Measurements from ENCODE around the gene NOC2L. TPM values are rescaled to one million over a fixed set of nuclear protein-coding genes. Genes with fewer than 3 reads are reported as not detected.
"Not testable (repeated sequence)": the region's sequence is repeated elsewhere in the genome, so short reads cannot be mapped to it uniquely, and the experiment has no call there.

Gene NOC2L
- total RNA-seq, 2 experiments from 2014 or later: 50.2 to 52.0 TPM

- Histone ChIP-seq H3K27me3 (ENCODE audit: control insufficient read depth in 1 of 2, insufficient read depth in 2 of 2, low read length in 2 of 2) (peaks cover 23 to 30% of the 10 kb centered on the region in 2 experiments), H3K9me3 (ENCODE audit: control insufficient read depth in 1 of 2, insufficient read depth in 1 of 2, low read length in 2 of 2) (peaks cover 10 to 33% of the 10 kb centered on the region in 2 experiments), H3K4me1 (ENCODE audit: insufficient read depth, low read length) (peaks cover 35% of the 10 kb centered on the region), H3K4me3 (ENCODE audit: low read length) (no peak overlapping the region), H3K27ac (ENCODE audit: low read depth in 1 of 2, low read length in 2 of 2) (no peak overlapping the region), H3K36me3 (ENCODE audit: insufficient read depth, low read length) (no peaks in the 10 kb centered on the region)
- H3K27ac Mint-ChIP-seq: no peak overlapping the region
- ChIA-PET POLR2A (no interaction called here), CTCF (no interaction called here)
- peaks cover 41% of the 10 kb centered on the region for H3K27me3 Mint-ChIP-seq
- DNase-seq (peak in 1 of 14 experiments; percentile 22), ATAC-seq (ENCODE audit: poor library complexity) (no peak)
- no peaks in the 10 kb centered on the region for H3K36me3 Mint-ChIP-seq (ENCODE audit: low read depth)
- TF ChIP-seq CTCF (IDR thresholded peaks at IDR 0.05): no peak
- no peak overlapping the region for H3K4me3 Mint-ChIP-seq
- intact Hi-C loops (cut with DNase I, micrococcal nuclease): loop anchor here in 1 of 2 experiments (10.0 kb wide), 1 partner anchor 164 kb away; no protein-coding TSS in a partner anchor
- peaks cover 23% of the 10 kb centered on the region for H3K4me1 Mint-ChIP-seq (ENCODE audit: low read depth)
- H3K9me3 Mint-ChIP-seq: no peaks in the 10 kb centered on the region
Observed at GRCh38 chr1:901108-901859, 57.8 kb downstream of the NOC2L start.

GRCh38 chr1:899636-900317, 59.3 kb downstream of the NOC2L start:
- Mint-ChIP-seq H3K36me3 (ENCODE audit: low read depth) (no peaks in the 10 kb centered on the region), H3K4me1 (ENCODE audit: low read depth) (peaks cover 17% of the 10 kb centered on the region), H3K4me3 (no peak overlapping the region), H3K9me3 (no peaks in the 10 kb centered on the region), H3K27ac (no peak overlapping the region), H3K27me3 (peaks cover 33% of the 10 kb centered on the region)
- Histone ChIP-seq H3K27ac (ENCODE audit: low read depth in 1 of 2, low read length in 2 of 2) (no peak overlapping the region), H3K9me3 (ENCODE audit: control insufficient read depth in 1 of 2, insufficient read depth in 1 of 2, low read length in 2 of 2) (peaks cover 10 to 22% of the 10 kb centered on the region in 2 experiments), H3K36me3 (ENCODE audit: insufficient read depth, low read length) (no peaks in the 10 kb centered on the region), H3K27me3 (ENCODE audit: control insufficient read depth in 1 of 2, insufficient read depth in 2 of 2, low read length in 2 of 2) (peaks cover 10 to 16% of the 10 kb centered on the region in 2 experiments), H3K4me1 (ENCODE audit: insufficient read depth, low read length) (peaks cover 25% of the 10 kb centered on the region), H3K4me3 (ENCODE audit: low read length) (no peak overlapping the region)
- ChIA-PET CTCF (no interaction called here), POLR2A (no interaction called here)
- DNase-seq (peak in 1 of 14 experiments; percentile 11), ATAC-seq (ENCODE audit: poor library complexity) (no peak)
- intact Hi-C loops (cut with DNase I, micrococcal nuclease): loop anchor here in 1 of 2 experiments (10.0 kb wide), 1 partner anchor 165 kb away; no protein-coding TSS in a partner anchor
- TF ChIP-seq CTCF (IDR thresholded peaks at IDR 0.05): no peak

GRCh38 chr1:897951-898350, 61.1 kb downstream of the NOC2L start:
- peak overlapping the region; percentile 38 for H3K27ac Mint-ChIP-seq
- H3K27me3 Mint-ChIP-seq: peaks cover 36% of the 10 kb centered on the region
- H3K27ac ChIP-seq (ENCODE audit: low read depth in 1 of 2, low read length in 2 of 2); CTCF ChIA-PET; H3K36me3 ChIP-seq (ENCODE audit: insufficient read depth, low read length); POLR2A ChIA-PET; H3K36me3 Mint-ChIP-seq (ENCODE audit: low read depth); DNase-seq; H3K9me3 Mint-ChIP-seq; intact Hi-C loops (cut with DNase I, micrococcal nuclease); ATAC-seq (ENCODE audit: poor library complexity); H3K4me3 ChIP-seq (ENCODE audit: low read length): not testable (repeated sequence)
- Histone ChIP-seq H3K4me1 (ENCODE audit: insufficient read depth, low read length) (peaks cover 14% of the 10 kb centered on the region), H3K27me3 (ENCODE audit: control insufficient read depth in 1 of 2, insufficient read depth in 2 of 2, low read length in 2 of 2) (peaks cover 10 to 16% of the 10 kb centered on the region in 2 experiments), H3K9me3 (ENCODE audit: control insufficient read depth in 1 of 2, insufficient read depth in 1 of 2, low read length in 2 of 2) (peaks cover 10 to 22% of the 10 kb centered on the region in 2 experiments)
- H3K4me3 Mint-ChIP-seq: peak overlapping the region; percentile 83
- H3K4me1 Mint-ChIP-seq (ENCODE audit: low read depth): peaks cover 12% of the 10 kb centered on the region
